HepG2 (cell line): Measurements from ENCODE around the gene XPC. TPM values are rescaled to one million over a fixed set of nuclear protein-coding genes. Genes with fewer than 3 reads are reported as not detected.

ENCODE experiments used
- ARNT2 ChIP-seq: sonication (generic); formaldehyde crosslinking; IDR thresholded peaks from 2 replicates; pipeline ENCODE4 v1.8.0; 2022; ENCODE audit warnings: mild to moderate bottlenecking, low read depth, missing genetic modification reagents, moderate library complexity
- CAMTA2 ChIP-seq: sonication (generic); formaldehyde crosslinking; IDR thresholded peaks from 2 replicates; pipeline ENCODE4 v1.4.0; 2020; ENCODE audit warnings: mild to moderate bottlenecking, missing genetic modification reagents, borderline replicate concordance
- CC2D1A ChIP-seq: sonication (generic); formaldehyde crosslinking; IDR thresholded peaks from 2 replicates; pipeline ENCODE4 v1.8.1; 2023; ENCODE audit warnings: mild to moderate bottlenecking, missing genetic modification reagents
- EEA1 ChIP-seq: sonication (generic); formaldehyde crosslinking; IDR thresholded peaks from 2 replicates; pipeline ENCODE4 v1.5.1; 2020; ENCODE audit warnings: mild to moderate bottlenecking, missing genetic modification reagents, borderline replicate concordance
- ETV5 ChIP-seq: IDR thresholded peaks from 2 replicates; pipeline ENCODE4 v1.6.1; 2018; ENCODE audit warnings: missing biosample characterization, missing genetic modification reagents, inconsistent platforms, borderline replicate concordance
- ETV6 ChIP-seq: sonication (generic); formaldehyde crosslinking; conservative IDR thresholded peaks from 2 replicates; pipeline ENCODE4 v1.4.0; 2020; ENCODE audit warnings: missing genetic modification reagents
- HMGXB3 ChIP-seq: sonication (generic); formaldehyde crosslinking; IDR thresholded peaks from 2 replicates; pipeline ENCODE4 v1.4.0; 2020; ENCODE audit warnings: missing genetic modification reagents, borderline replicate concordance
- HNF4A ChIP-seq: sonication (generic); formaldehyde crosslinking; IDR thresholded peaks from 2 replicates; pipeline ENCODE4 v1.4.0; 2020; ENCODE audit warnings: missing genetic modification reagents
- HNRNPLL ChIP-seq: fragments of 200-400 bp; formaldehyde crosslinking; IDR thresholded peaks from 2 replicates; pipeline ENCODE4 v1.6.1; 2017; ENCODE audit warnings: mild to moderate bottlenecking, low read depth, low read length; ENCODE audit not compliant: poor library complexity, severe bottlenecking
- HOXA9 ChIP-seq: sonication (generic); formaldehyde crosslinking; IDR thresholded peaks from 2 replicates; pipeline ENCODE4 v1.8.1; 2022; ENCODE audit warnings: missing genetic modification reagents, mild to moderate bottlenecking, moderate library complexity, borderline replicate concordance
- KDM3A ChIP-seq: IDR thresholded peaks from 2 replicates; pipeline ENCODE4 v1.6.1; 2018; ENCODE audit warnings: low read depth, missing compliant biosample characterization
- MXD1 ChIP-seq: sonication (generic); formaldehyde crosslinking; IDR thresholded peaks from 2 replicates; pipeline ENCODE4 v1.4.0; 2020; ENCODE audit warnings: mild to moderate bottlenecking, missing genetic modification reagents
- NCOA1 ChIP-seq: sonication (generic); formaldehyde crosslinking; IDR thresholded peaks from 2 replicates; pipeline ENCODE4 v1.9.0; 2021; ENCODE audit warnings: missing genetic modification reagents
- PATZ1 ChIP-seq: sonication (generic); formaldehyde crosslinking; IDR thresholded peaks from 2 replicates; pipeline ENCODE4 v1.4.0; 2020; ENCODE audit warnings: missing genetic modification reagents
- PPARG ChIP-seq: conservative IDR thresholded peaks from 2 replicates; pipeline ENCODE4 v1.6.1; 2016; ENCODE audit warnings: missing biosample characterization, missing genetic modification reagents
- SALL2 ChIP-seq: sonication (generic); formaldehyde crosslinking; IDR thresholded peaks from 2 replicates; pipeline ENCODE4 v1.8.1; 2023; ENCODE audit warnings: mild to moderate bottlenecking, missing genetic modification reagents, inconsistent platforms
- TCF7 ChIP-seq: sonication (generic); IDR thresholded peaks from 2 replicates; pipeline ENCODE4 v1.6.1; 2016; ENCODE audit warnings: antibody characterized with exemption, low read depth
- ZMYM4 ChIP-seq: sonication (generic); formaldehyde crosslinking; IDR thresholded peaks from 2 replicates; pipeline ENCODE4 v1.8.1; 2023; ENCODE audit warnings: mild to moderate bottlenecking, missing genetic modification reagents
- ZNF232 ChIP-seq: sonication (generic); formaldehyde crosslinking; IDR thresholded peaks from 2 replicates; pipeline ENCODE4 v1.4.0; 2020; ENCODE audit warnings: missing genetic modification reagents, borderline replicate concordance
- ZNF44 ChIP-seq: sonication (generic); formaldehyde crosslinking; IDR thresholded peaks from 2 replicates; pipeline ENCODE4 v1.5.1; 2020; ENCODE audit warnings: mild to moderate bottlenecking, missing genetic modification reagents
- ZNF468 ChIP-seq: sonication (generic); formaldehyde crosslinking; IDR thresholded peaks from 2 replicates; pipeline ENCODE4 v1.8.0; 2022; ENCODE audit warnings: mild to moderate bottlenecking, moderate library complexity, missing genetic modification reagents
- ZNF580 ChIP-seq: IDR thresholded peaks from 2 replicates; pipeline ENCODE4 v1.6.1; 2016; ENCODE audit warnings: low read depth, borderline replicate concordance
- polyA plus RNA-seq, 8 experiments: library from polyadenylated mRNA; depleted of rRNA in 3 of 8; stranded (reverse) in 7 of 8; unstranded in 1 of 8; fragments of >200 nt; fragmentation: Illumina TruSeq in 4 of 8; extraction: Trizol in 4 of 8; gene quantifications; 2 replicates each; pipeline versions ENCODE4 v1.2.1 to v1.2.3, GENCODE V29; 2011 to 2016; ENCODE audit warnings: low read depth in 4 of 8, missing spikeins in 1 of 8, mixed read lengths in 1 of 8; ENCODE audit not compliant: insufficient read depth in 1 of 8
- total RNA-seq, 5 experiments: library from RNA; depleted of rRNA; stranded (reverse); fragments of >200 nt; fragmentation: Illumina TruSeq; extraction: Trizol; gene quantifications; 2 replicates each; pipeline ENCODE4 v1.2.3, GENCODE V29; 2016; ENCODE audit warnings: low read depth in 1 of 5

Gene XPC
- total and polyA plus RNA-seq, 2 of the 13 experiments (the other 11 are each of a cell fraction or from before 2014, with no cell fraction given), result 9.4 to 24.1 TPM

GRCh38 chr3:14124223-14124614 is 54.2 kb downstream of the XPC start (continued):
- peak; percentile 64 for TF ChIP-seq PATZ1 (CRISPR knock-in tag)
- peak; percentile 42; the same call in 1 of the 2 replicates for TF ChIP-seq NCOA1 (CRISPR knock-in tag)
- 0 out of 2 replicates have a peak, but pooled peaks have one; percentile 27 for TF ChIP-seq ETV6 (CRISPR knock-in tag)
- TF ChIP-seq MXD1 (CRISPR knock-in tag), result peak; percentile 75; the same call in 1 of the 2 replicates
- no peak for TF ChIP-seq HOXA9
- 0 out of 2 replicates have a peak, but pooled peaks have one; percentile 9 for TF ChIP-seq EEA1 (CRISPR knock-in tag)
- peak; percentile 24; the same call in 1 of the 2 replicates for TF ChIP-seq SALL2 (CRISPR knock-in tag)
- no peak for TF ChIP-seq CC2D1A
- peak; percentile 69 for TF ChIP-seq ZMYM4 (CRISPR knock-in tag)
- TF ChIP-seq ARNT2 (CRISPR knock-in tag), result no peak
- TF ChIP-seq PPARG (CRISPR knock-in tag), result no peak
- no peak for TF ChIP-seq ZNF468
- no peak for TF ChIP-seq ZNF580 (CRISPR knock-in tag)
- TF ChIP-seq TCF7, result no peak
- TF ChIP-seq CAMTA2 (CRISPR knock-in tag), result no peak
- 0 out of 2 replicates have a peak, but pooled peaks have one; percentile 64 for TF ChIP-seq HMGXB3
- peak; percentile 23; the same call in 1 of the 2 replicates for TF ChIP-seq ETV5 (CRISPR knock-in tag)
- TF ChIP-seq ZNF44 (CRISPR knock-in tag), result 0 out of 2 replicates have a peak, but pooled peaks have one; percentile 1
- no peak for TF ChIP-seq KDM3A
- TF ChIP-seq HNRNPLL, result peak; percentile 32
- TF ChIP-seq ZNF232 (CRISPR knock-in tag), result no peak; the same call in 1 of the 2 replicates
- peak; percentile 51; the same call in 1 of the 2 replicates for TF ChIP-seq HNF4A
